GM21367 (cell line): ENCODE measurements around the gene NCDN.

ENCODE experiments used
- ATAC-seq: cut with Tn5 transposase; IDR thresholded peaks from one replicate; pipeline ENCODE4 v1.9.1; 2021; ENCODE audit not compliant: unreplicated experiment

Gene NCDN

GRCh38 chr1:35554266-35555211 lies 3.1 kb upstream of the NCDN start:
- no peak for ATAC-seq

- no peak for ATAC-seq
Measured at GRCh38 chr1:35555212-35555584, 2.4 kb upstream of the NCDN start.

GRCh38 chr1:35555601-35556477 lies 1.8 kb upstream of the NCDN start:
- ATAC-seq = no peak

- peak; percentile 19 for ATAC-seq
Measured at GRCh38 chr1:35556484-35557117, 998 bp upstream of the NCDN start.

GRCh38 chr1:35557118-35557610 lies 435 bp upstream of the NCDN start, which contains the start of gene KIAA0319L:
Gene KIAA0319L (minus strand): TSS chr1:35557403. CDS start chr1:35554491, 2,912 bp downstream.
- peak; percentile 51 for ATAC-seq

GRCh38 chr1:35558374-35559316 lies 1.0 kb downstream of the NCDN start:
- ATAC-seq = no peak

GRCh38 chr1:35559317-35559944 lies 1.8 kb downstream of the NCDN start:
- no peak for ATAC-seq

- no peak for ATAC-seq
Measured at GRCh38 chr1:35560256-35561225, 2.9 kb downstream of the NCDN start.

- ATAC-seq = no peak
Measured at GRCh38 chr1:35561297-35561971, 3.8 kb downstream of the NCDN start.

- no peak for ATAC-seq
Measured at GRCh38 chr1:35561972-35562680, 4.5 kb downstream of the NCDN start.

GRCh38 chr1:35563166-35563565 lies 5.6 kb downstream of the NCDN start:
- no peak for ATAC-seq

GRCh38 chr1:35564037-35564883 lies 6.7 kb downstream of the NCDN start:
- no peak for ATAC-seq

GRCh38 chr1:35564884-35565741 lies 7.5 kb downstream of the NCDN start:
- ATAC-seq = no peak

GRCh38 chr1:35565742-35566133 lies 8.1 kb downstream of the NCDN start:
- ATAC-seq = no peak

- ATAC-seq = no peak
Measured at GRCh38 chr1:35567947-35568558, 10.5 kb downstream of the NCDN start.
